ENCODE measurements around the gene PTAR1.

DNA sequence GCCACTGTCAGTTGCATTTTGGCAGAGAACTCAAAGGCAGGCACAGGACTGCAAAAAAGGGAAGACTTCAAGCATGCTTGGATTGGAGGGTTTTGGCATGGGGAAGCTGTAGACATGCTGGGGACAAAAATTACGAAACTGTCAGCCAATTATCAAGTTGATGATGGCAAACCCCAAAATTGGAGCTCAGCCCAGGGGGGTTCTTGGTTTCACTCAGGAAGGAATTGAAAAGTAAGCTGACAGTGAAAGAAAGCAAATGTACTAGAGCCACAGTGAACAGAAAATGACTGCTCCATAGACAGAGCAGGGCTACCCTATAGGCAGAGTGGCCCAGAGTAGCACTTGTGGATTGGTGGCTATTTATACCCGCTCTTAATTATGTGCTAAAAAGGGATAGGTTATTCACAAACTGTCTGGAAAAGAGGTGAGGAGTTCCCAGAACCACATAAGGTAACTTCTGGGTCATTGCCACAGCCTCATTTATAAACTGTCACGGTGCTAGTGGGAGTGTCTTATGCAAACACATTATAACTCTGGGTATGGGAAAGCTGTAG is 46.2 kb upstream of the PTAR1 start:
- TF ChIP-seq CTCF (IDR thresholded peaks at IDR 0.05) (no peak), EZH2 (IDR thresholded peaks at IDR 0.05) (no peak), EZH2phosphoT487 (IDR thresholded peaks at IDR 0.05) (no peak)
